HepG2 (cell line): ENCODE results near the gene TBL3. TPM values are rescaled to one million over a fixed set of nuclear protein-coding genes. Genes with fewer than 3 reads are reported as not detected.
A peak's percentile ranks its signal among the peaks of the same experiment; 100 is the strongest.

ENCODE experiments used
- ASH2L ChIP-seq: fragments of 300-600, 200-600 bp; sonication (generic); IDR thresholded peaks from 2 replicates; pipeline ENCODE4 v1.7.0; 2017; ENCODE audit warnings: low read depth, mild to moderate bottlenecking, moderate library complexity, mixed read lengths, low read length; ENCODE audit not compliant: insufficient read length
- ATAD3A ChIP-seq: sonication (generic); formaldehyde crosslinking; IDR thresholded peaks from 2 replicates; pipeline ENCODE4 v1.4.0; 2020; ENCODE audit warnings: missing genetic modification reagents
- DNMT1 ChIP-seq: sonication (generic); formaldehyde crosslinking; IDR thresholded peaks from 2 replicates; pipeline ENCODE4 v1.5.1; 2020; ENCODE audit warnings: mild to moderate bottlenecking, missing genetic modification reagents
- EZH2 ChIP-seq: conservative IDR thresholded peaks from 2 replicates; pipeline ENCODE4 v1.6.1; 2012; ENCODE audit warnings: mild to moderate bottlenecking, low read depth, low read length, moderate library complexity
- FIP1L1 ChIP-seq: fragments of 200-400 bp; formaldehyde crosslinking; IDR thresholded peaks from 2 replicates; pipeline ENCODE4 v1.6.1; 2018; ENCODE audit warnings: low read depth, mild to moderate bottlenecking, low read length, moderate library complexity, borderline replicate concordance; ENCODE audit not compliant: insufficient read depth
- GRHL1 ChIP-seq: sonication (generic); formaldehyde crosslinking; conservative IDR thresholded peaks from 2 replicates; pipeline ENCODE4 v1.8.0; 2022; ENCODE audit warnings: missing genetic modification reagents
- GTF2F1 ChIP-seq: fragments of 150-350 bp; IDR thresholded peaks from 2 replicates; pipeline ENCODE4 v1.6.1; 2014; ENCODE audit warnings: low read length
- HNF4G ChIP-seq, 2 experiments: sonication (generic) in 1 of 2; formaldehyde crosslinking in 1 of 2; IDR thresholded peaks; 2 replicates each; pipeline versions ENCODE4 v1.4.0 to v1.6.1; 2011 to 2020; ENCODE audit warnings: borderline replicate concordance in 2 of 2, low read depth in 2 of 2, mild to moderate bottlenecking in 2 of 2, low read length in 1 of 2, missing genetic modification reagents in 1 of 2, moderate library complexity in 1 of 2
- MEF2D ChIP-seq: sonication (generic); formaldehyde crosslinking; IDR thresholded peaks from 2 replicates; pipeline ENCODE4 v1.5.1; 2020; ENCODE audit warnings: mild to moderate bottlenecking, missing genetic modification reagents
- NCOA1 ChIP-seq: sonication (generic); formaldehyde crosslinking; IDR thresholded peaks from 2 replicates; pipeline ENCODE4 v1.9.0; 2021; ENCODE audit warnings: missing genetic modification reagents
- RARA ChIP-seq: IDR thresholded peaks from 2 replicates; pipeline ENCODE4 v1.6.1; 2016; ENCODE audit warnings: missing genetic modification reagents, missing compliant biosample characterization
- RNF2 ChIP-seq: fragments of 450-650 bp; conservative IDR thresholded peaks from 2 replicates; pipeline ENCODE4 v1.6.1; 2016; ENCODE audit warnings: low read depth
- SMARCE1 ChIP-seq: fragments of 450-650 bp; IDR thresholded peaks from 2 replicates; pipeline ENCODE4 v1.6.1; 2017; ENCODE audit warnings: borderline replicate concordance
- SSRP1 ChIP-seq: IDR thresholded peaks from 2 replicates; pipeline ENCODE4 v1.6.1; 2016; ENCODE audit warnings: control low read depth
- TEAD3 ChIP-seq: optimal IDR thresholded peaks from 2 replicates; pipeline ENCODE3; 2016; ENCODE audit warnings: borderline replicate concordance
- THRA ChIP-seq: sonication (generic); formaldehyde crosslinking; IDR thresholded peaks from 2 replicates; pipeline ENCODE4 v1.4.0; 2020; ENCODE audit warnings: missing genetic modification reagents, borderline replicate concordance
- ZBTB26 ChIP-seq: IDR thresholded peaks from 2 replicates; pipeline ENCODE4 v1.6.1; 2016; ENCODE audit warnings: missing compliant biosample characterization, missing genetic modification reagents, borderline replicate concordance
- ZBTB4 ChIP-seq: sonication (generic); formaldehyde crosslinking; IDR thresholded peaks from 2 replicates; pipeline ENCODE4 v1.4.0; 2020; ENCODE audit warnings: missing genetic modification reagents, mild to moderate bottlenecking, borderline replicate concordance
- ZNF282 ChIP-seq: fragments of 450-650 bp; IDR thresholded peaks from 2 replicates; pipeline ENCODE4 v1.6.1; 2018; ENCODE audit not compliant: partially characterized antibody
- ZNF33A ChIP-seq: sonication (generic); formaldehyde crosslinking; IDR thresholded peaks from 2 replicates; pipeline ENCODE4 v1.5.1; 2020; ENCODE audit warnings: missing genetic modification reagents, mild to moderate bottlenecking, moderate library complexity, borderline replicate concordance
- ZNF577 ChIP-seq: sonication (generic); formaldehyde crosslinking; IDR thresholded peaks from 2 replicates; pipeline ENCODE4 v1.4.0; 2020; ENCODE audit warnings: mild to moderate bottlenecking, low read depth, missing genetic modification reagents, borderline replicate concordance
- ZNF746 ChIP-seq: sonication (generic); formaldehyde crosslinking; IDR thresholded peaks from 2 replicates; pipeline ENCODE4 v1.8.0; 2022; ENCODE audit warnings: mild to moderate bottlenecking, missing genetic modification reagents
- ZNF772 ChIP-seq: sonication (generic); formaldehyde crosslinking; IDR thresholded peaks from 2 replicates; pipeline ENCODE4 v1.5.0; 2020; ENCODE audit warnings: mild to moderate bottlenecking, missing genetic modification reagents
- ZNF780A ChIP-seq: sonication (generic); formaldehyde crosslinking; IDR thresholded peaks from 2 replicates; pipeline ENCODE4 v1.8.0; 2022; ENCODE audit warnings: mild to moderate bottlenecking, missing genetic modification reagents, moderate library complexity
- polyA plus RNA-seq, 8 experiments: library from polyadenylated mRNA; depleted of rRNA in 3 of 8; stranded (reverse) in 7 of 8; unstranded in 1 of 8; fragments of >200 nt; fragmentation: Illumina TruSeq in 4 of 8; extraction: Trizol in 4 of 8; gene quantifications; 2 replicates each; pipeline versions ENCODE4 v1.2.1 to v1.2.3, GENCODE V29; 2011 to 2016; ENCODE audit warnings: low read depth in 4 of 8, missing spikeins in 1 of 8, mixed read lengths in 1 of 8; ENCODE audit not compliant: insufficient read depth in 1 of 8
- total RNA-seq, 5 experiments: library from RNA; depleted of rRNA; stranded (reverse); fragments of >200 nt; fragmentation: Illumina TruSeq; extraction: Trizol; gene quantifications; 2 replicates each; pipeline ENCODE4 v1.2.3, GENCODE V29; 2016; ENCODE audit warnings: low read depth in 1 of 5

The TBL3 gene
- total and polyA plus RNA-seq, 2 of the 13 experiments (the other 11 are each of a cell fraction or from before 2014, with no cell fraction given): 16.8 to 38.0 TPM

- TF ChIP-seq HNF4G (IDR thresholded peaks at IDR 0.05; ENCODE audit: borderline replicate concordance, low read depth, low read length) (no peak), HNF4G (CRISPR knock-in tag; IDR thresholded peaks at IDR 0.05; ENCODE audit: borderline replicate concordance, low read depth) (no peak), DNMT1 (CRISPR knock-in tag) (no peak), EZH2 (no peak), ASH2L (no peak), ZNF33A (CRISPR knock-in tag) (no peak), ZBTB4 (no peak), THRA (CRISPR knock-in tag) (no peak), ZNF746 (CRISPR knock-in tag) (no peak), ZNF780A (0 out of 2 replicates have a peak, but pooled peaks have one; percentile 12), TEAD3 (CRISPR knock-in tag) (no peak), GRHL1 (CRISPR knock-in tag) (no peak), FIP1L1 (0 out of 2 replicates have a peak, but pooled peaks have one; percentile 40), ZNF282 (no peak), RARA (CRISPR knock-in tag) (no peak), MEF2D (CRISPR knock-in tag) (no peak), ZNF772 (no peak), GTF2F1 (no peak), ATAD3A (CRISPR knock-in tag) (no peak), RNF2 (no peak), SMARCE1 (no peak), ZNF577 (no peak), NCOA1 (CRISPR knock-in tag) (no peak), SSRP1 (CRISPR knock-in tag) (0 out of 2 replicates have a peak, but pooled peaks have one; percentile 16), ZBTB26 (CRISPR knock-in tag) (0 out of 2 replicates have a peak, but pooled peaks have one; percentile 6)
These were observed 10.2 kb upstream of the TBL3 start (continued) for GRCh38 chr16:1961651-1962067.
